C4-2B (cell line): ENCODE data around the gene FAHD2A.
"Not testable (repeated sequence)": the region's sequence is repeated elsewhere in the genome, so short reads cannot be mapped to it uniquely, and the experiment has no call there.

Experiments
- H3K27ac ChIP-seq: fragments of 450-650 bp; 2 replicates; pipeline ENCODE4 v1.5.1; 2017
- ZFX ChIP-seq: fragments of 450-650 bp; IDR thresholded peaks from 2 replicates; pipeline ENCODE4 v1.6.1; 2017
- TF ChIP-seq, protein P1 (sequence below): fragments of 450-650 bp; conservative IDR thresholded peaks from 2 replicates; pipeline ENCODE4 v1.5.1; 2017; ENCODE audit warnings: mild to moderate bottlenecking

Gene FAHD2A, protein sequence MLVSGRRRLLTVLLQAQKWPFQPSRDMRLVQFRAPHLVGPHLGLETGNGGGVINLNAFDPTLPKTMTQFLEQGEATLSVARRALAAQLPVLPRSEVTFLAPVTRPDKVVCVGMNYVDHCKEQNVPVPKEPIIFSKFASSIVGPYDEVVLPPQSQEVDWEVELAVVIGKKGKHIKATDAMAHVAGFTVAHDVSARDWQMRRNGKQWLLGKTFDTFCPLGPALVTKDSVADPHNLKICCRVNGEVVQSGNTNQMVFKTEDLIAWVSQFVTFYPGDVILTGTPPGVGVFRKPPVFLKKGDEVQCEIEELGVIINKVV

DNA sequence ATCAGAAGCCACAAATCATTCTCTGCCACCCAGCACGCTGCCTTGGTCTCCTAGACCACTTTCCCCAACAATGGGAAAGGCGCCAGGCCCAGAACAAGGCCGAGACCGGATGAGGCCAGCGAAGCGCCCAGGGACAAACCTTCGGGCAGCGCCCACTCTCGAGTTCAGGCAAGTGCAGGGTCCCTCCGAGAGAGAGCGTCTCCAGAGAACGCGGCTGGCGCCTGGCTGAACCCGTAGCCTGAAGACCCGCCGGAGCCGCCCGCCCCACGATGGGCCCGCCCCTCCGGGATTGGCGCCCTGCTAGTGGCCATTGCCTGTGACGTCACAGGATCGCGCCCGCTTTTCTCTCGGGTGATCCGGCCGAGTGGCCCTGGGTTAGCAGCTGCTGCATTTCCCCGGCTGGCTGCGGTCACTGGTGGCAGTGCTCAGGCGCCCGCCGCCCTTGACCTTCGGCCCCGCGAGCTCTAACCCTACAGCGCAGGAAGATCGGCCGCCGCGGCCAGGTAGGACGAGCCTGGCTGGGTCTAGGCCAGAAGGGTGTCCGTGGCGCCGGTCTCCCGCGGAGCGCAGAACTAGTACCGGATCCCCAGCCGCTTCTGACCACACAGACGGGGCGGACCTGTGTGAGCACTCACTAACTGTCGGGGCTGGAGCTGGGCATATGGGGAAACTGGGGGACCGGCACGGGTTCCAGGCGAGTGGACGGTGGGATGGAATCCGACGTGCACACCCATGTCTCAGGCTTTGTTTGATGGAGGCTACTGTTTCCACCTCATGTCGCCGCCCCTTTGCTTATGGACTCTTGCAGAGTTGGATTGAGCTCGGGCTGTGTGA lies at the start of gene FAHD2A:
FAHD2A (plus strand) TSS at position 339 of the 834 bp plus-strand sequence. CDS start 2,851 bp downstream, outside the sequence.
- H3K27ac ChIP-seq: peak within 1 kb of the TSS; percentile 85
- TF ChIP-seq ZFX: 0 out of 2 replicates have a peak, but pooled peaks have one; percentile 32
- TF ChIP-seq, protein P1, sequence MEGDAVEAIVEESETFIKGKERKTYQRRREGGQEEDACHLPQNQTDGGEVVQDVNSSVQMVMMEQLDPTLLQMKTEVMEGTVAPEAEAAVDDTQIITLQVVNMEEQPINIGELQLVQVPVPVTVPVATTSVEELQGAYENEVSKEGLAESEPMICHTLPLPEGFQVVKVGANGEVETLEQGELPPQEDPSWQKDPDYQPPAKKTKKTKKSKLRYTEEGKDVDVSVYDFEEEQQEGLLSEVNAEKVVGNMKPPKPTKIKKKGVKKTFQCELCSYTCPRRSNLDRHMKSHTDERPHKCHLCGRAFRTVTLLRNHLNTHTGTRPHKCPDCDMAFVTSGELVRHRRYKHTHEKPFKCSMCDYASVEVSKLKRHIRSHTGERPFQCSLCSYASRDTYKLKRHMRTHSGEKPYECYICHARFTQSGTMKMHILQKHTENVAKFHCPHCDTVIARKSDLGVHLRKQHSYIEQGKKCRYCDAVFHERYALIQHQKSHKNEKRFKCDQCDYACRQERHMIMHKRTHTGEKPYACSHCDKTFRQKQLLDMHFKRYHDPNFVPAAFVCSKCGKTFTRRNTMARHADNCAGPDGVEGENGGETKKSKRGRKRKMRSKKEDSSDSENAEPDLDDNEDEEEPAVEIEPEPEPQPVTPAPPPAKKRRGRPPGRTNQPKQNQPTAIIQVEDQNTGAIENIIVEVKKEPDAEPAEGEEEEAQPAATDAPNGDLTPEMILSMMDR: no peak

- TF ChIP-seq ZFX: no peak
- TF ChIP-seq, protein P1: no peak
- H3K27ac ChIP-seq: no peak overlapping the region
These were observed 49.4 kb upstream of the FAHD2A start for GRCh38 chr2:95353055-95353575.

DNA sequence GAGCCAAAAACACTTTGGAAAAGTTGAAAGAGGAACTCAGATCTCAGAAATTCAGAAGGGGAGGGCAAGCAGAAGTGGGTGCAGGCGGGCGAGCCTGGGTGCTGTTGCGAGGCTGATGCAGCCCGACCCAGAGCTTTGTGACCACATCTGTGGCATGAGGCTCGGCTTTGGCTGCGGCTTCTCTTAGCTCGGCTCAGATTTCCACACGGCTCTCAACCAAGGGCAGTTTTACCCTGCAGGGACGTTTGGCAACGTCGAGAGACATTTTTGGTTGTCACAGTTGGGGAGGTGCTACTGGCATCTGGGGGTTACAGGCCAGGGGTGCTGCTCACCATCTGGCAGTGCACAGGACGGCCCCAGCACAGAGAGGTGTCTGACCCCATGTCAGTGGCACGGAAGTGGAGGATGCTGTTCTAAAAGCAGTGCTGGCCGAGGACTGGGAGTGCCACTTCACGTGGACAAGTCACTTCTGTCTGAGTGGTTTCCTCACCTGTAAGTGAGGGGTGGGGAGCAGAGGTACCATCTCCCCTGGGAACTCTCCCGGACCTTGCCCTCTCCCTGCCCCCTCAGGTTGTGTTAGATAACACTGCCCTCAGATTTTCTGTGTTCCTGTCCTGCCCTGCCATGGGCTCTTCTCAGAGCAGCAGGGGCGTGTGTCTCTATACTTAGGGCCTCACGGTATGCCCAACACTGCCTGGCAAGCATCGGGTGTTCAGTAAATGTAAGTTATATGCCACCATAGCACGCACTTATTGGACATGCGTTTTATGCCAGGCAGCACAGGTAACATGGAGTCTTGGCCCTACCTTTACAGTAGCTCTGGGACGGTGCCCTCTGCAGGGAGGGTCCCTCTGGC lies 48.7 kb upstream of the FAHD2A start:
- TF ChIP-seq, protein P1: no peak
- no peak for TF ChIP-seq ZFX
- no peak overlapping the region for H3K27ac ChIP-seq

DNA sequence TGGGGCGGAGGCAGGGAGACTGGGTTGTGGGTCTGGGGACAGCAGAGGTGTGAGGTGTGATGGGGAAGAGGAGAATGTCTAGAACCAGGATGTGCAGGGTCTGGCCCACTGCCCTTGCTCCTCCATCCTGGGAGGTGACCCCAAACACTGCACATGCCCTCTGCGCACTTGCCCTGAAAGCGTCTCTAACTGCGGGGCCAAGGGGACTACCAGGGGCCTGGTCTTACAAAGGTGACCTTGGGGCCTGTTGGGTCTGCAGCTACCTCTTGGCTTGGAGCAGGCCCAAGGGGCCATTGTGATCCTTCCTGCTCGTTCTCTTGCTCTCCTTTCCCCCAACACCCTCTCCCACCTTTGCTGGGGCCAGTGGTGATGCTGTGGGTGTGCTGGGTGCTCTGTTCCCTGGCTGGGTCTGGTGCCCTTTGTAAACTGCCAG lies 48.0 kb upstream of the FAHD2A start:
- TF ChIP-seq, protein P1: no peak
- no peak for TF ChIP-seq ZFX
- H3K27ac ChIP-seq: no peak overlapping the region

DNA sequence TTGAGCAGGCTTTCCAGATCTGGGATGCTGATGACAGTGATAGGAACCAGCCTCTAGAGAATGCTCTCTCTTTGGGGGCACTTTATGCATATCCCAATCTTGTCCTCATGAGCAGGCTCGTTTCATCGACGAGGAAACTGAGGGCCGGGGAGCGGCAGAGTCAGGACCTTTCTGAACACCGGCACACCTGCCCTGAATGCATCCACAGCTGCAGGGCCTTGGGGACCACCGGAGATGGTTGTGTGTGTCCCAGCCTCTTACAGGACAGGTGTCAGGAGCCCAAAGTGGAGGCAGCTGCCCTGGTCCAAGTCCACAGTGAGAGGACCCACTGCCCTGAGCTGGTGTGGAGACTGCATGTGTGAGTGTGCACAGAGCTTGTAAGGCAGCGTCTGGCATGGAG lies 47.6 kb upstream of the FAHD2A start:
- no peak overlapping the region for H3K27ac ChIP-seq
- TF ChIP-seq, protein P1: no peak
- TF ChIP-seq ZFX: no peak

- H3K27ac ChIP-seq: not testable (repeated sequence)
These were observed 47.0 kb upstream of the FAHD2A start for GRCh38 chr2:95355486-95355885.
